Measurements from ENCODE around the gene HSPA12A. TPM values are rescaled to one million over a fixed set of nuclear protein-coding genes. Genes with fewer than 3 reads are reported as not detected.

Gene HSPA12A
- polyA plus RNA-seq, 2 of the 4 experiments (the other 2 are of a cell fraction) = 16.9 to 17.0 TPM

DNA sequence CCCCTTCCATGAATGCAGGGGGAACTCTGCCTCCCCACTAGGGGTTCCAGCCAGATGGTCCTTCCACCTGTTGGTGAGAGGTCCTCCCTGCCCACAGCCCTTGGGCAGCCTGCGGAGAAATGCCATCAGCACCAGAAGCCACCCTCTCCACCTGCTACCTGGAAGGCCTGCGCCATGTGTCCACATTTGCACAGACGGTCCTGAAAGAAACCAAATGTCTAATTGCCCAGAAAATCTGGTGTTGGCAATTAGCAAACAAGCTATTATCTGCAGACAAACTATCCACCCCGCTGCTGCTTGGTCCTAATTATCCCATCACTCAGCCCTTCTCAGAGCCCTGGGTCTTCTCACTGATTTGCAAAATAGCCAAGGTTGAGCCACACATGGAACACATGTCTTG is 32.3 kb downstream of the HSPA12A start:
- ATAC-seq (no peak), FAIRE-seq (no peak), DNase-seq (ENCODE audit: low read depth in 1 of 2, low spot score in 1 of 2) (no peak)
- Histone ChIP-seq H3K4me2 (no peak overlapping the region), H3K4me1 (no peaks in the 10 kb centered on the region), H3K27ac (no peak overlapping the region), H3K9me3 (no peaks in the 10 kb centered on the region), H3K4me3 (no peak overlapping the region)
- 91% methylated on average over 4 of the region's 4 CpGs for WGBS (ENCODE audit: missing lambda C conversion rate)
- POLR2A ChIA-PET = no interaction called here
- TF ChIP-seq NFE2L2 (conservative IDR thresholded peaks at IDR 0.05; ENCODE audit: low read length) (no peak), ZNF302 (CRISPR knock-in tag; IDR thresholded peaks at IDR 0.05) (no peak), TP53 (CRISPR knock-in tag; IDR thresholded peaks at IDR 0.05) (no peak), ZFP36 (IDR thresholded peaks at IDR 0.05; ENCODE audit: borderline replicate concordance, partially characterized antibody) (no peak), EP300 (IDR thresholded peaks at IDR 0.05) (no peak), CBX8 (IDR thresholded peaks at IDR 0.05) (no peak), POLR2AphosphoS2 (conservative IDR thresholded peaks at IDR 0.05; ENCODE audit: low read length) (no peak), JUN (IDR thresholded peaks at IDR 0.05) (no peak), NR3C1 (IDR thresholded peaks at IDR 0.05) (no peak), CEBPB (IDR thresholded peaks at IDR 0.05) (no peak), ZC3H11A (IDR thresholded peaks at IDR 0.05) (no peak), RARB (CRISPR knock-in tag; IDR thresholded peaks at IDR 0.05) (no peak), KDM5A (IDR thresholded peaks at IDR 0.05) (no peak), FOXS1 (CRISPR knock-in tag; IDR thresholded peaks at IDR 0.05) (no peak), HOXB13 (CRISPR knock-in tag; IDR thresholded peaks at IDR 0.05; ENCODE audit: low read depth) (no peak), RAD21 (conservative IDR thresholded peaks at IDR 0.05 in 1 of 2, IDR thresholded peaks at IDR 0.05 in 1 of 2) (no peak), KDM1A (IDR thresholded peaks at IDR 0.05; ENCODE audit: low read depth) (no peak)
- TF ChIP-seq, protein P1, sequence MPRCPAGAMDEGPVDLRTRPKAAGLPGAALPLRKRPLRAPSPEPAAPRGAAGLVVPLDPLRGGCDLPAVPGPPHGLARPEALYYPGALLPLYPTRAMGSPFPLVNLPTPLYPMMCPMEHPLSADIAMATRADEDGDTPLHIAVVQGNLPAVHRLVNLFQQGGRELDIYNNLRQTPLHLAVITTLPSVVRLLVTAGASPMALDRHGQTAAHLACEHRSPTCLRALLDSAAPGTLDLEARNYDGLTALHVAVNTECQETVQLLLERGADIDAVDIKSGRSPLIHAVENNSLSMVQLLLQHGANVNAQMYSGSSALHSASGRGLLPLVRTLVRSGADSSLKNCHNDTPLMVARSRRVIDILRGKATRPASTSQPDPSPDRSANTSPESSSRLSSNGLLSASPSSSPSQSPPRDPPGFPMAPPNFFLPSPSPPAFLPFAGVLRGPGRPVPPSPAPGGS (IDR thresholded peaks at IDR 0.05) = no peak
- CTCF ChIA-PET = interaction anchor here (1.1 to 1.6 kb wide), 2 partner anchors 13 to 78 kb away, joined by 3 read pairs; no protein-coding TSS in a partner anchor

DNA sequence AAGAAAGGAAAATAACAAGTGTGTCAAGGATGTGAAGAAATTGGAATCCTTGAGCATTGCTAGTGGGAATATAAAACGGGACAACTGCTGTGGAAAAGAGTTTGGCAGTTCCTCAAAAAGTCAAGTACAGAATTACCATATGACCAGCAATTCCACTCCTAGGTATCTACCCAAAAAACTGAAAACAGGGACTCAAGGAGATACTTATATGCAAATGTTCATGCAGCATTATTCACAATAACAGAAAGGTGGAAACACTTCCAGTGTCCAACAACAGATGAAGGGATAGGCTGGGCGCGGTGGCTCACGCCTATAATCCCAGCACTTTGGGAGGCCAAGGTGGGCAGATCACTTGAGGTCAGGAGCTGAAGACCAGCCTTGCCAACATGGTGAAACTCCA is 33.5 kb downstream of the HSPA12A start:
- TF ChIP-seq RNF2 (IDR thresholded peaks at IDR 0.05; ENCODE audit: borderline replicate concordance, low read depth) (no peak), FOXS1 (CRISPR knock-in tag; IDR thresholded peaks at IDR 0.05) (no peak), SREBF2 (IDR thresholded peaks at IDR 0.05) (no peak), BHLHE40 (IDR thresholded peaks at IDR 0.05; ENCODE audit: low read depth, low read length) (no peak), TFCP2L1 (CRISPR knock-in tag; IDR thresholded peaks at IDR 0.05) (no peak), EP300 (IDR thresholded peaks at IDR 0.05) (no peak), MAZ (IDR thresholded peaks at IDR 0.05; ENCODE audit: borderline replicate concordance, low read depth, low read length) (no peak)
- TF ChIP-seq, protein P1 (IDR thresholded peaks at IDR 0.05) = no peak
- TF ChIP-seq, protein P2, sequence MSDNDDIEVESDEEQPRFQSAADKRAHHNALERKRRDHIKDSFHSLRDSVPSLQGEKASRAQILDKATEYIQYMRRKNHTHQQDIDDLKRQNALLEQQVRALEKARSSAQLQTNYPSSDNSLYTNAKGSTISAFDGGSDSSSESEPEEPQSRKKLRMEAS (IDR thresholded peaks at IDR 0.05) = no peak
- TF ChIP-seq, protein P3, sequence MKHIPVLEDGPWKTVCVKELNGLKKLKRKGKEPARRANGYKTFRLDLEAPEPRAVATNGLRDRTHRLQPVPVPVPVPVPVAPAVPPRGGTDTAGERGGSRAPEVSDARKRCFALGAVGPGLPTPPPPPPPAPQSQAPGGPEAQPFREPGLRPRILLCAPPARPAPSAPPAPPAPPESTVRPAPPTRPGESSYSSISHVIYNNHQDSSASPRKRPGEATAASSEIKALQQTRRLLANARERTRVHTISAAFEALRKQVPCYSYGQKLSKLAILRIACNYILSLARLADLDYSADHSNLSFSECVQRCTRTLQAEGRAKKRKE (CRISPR knock-in tag; IDR thresholded peaks at IDR 0.05; ENCODE audit: low read depth) = no peak
- Histone ChIP-seq H3K27ac (no peak overlapping the region), H3K4me1 (no peaks in the 10 kb centered on the region), H3K9me3 (no peaks in the 10 kb centered on the region), H3K4me3 (no peak overlapping the region), H3K4me2 (no peak overlapping the region)
- no peak for ATAC-seq
- no peak for FAIRE-seq
- CTCF ChIA-PET = no interaction called here
- 78% methylated on average over 4 of the region's 4 CpGs for WGBS (ENCODE audit: missing lambda C conversion rate)
- POLR2A ChIA-PET = no interaction called here
- DNase-seq (ENCODE audit: low read depth in 1 of 2, low spot score in 1 of 2) = no peak
